Activated CD8-positive, alpha-beta memory T cell treated with anti-CD3 and anti-CD28 coated beads for 1 hour (primary cell): ENCODE data around the gene GPC6.

Source experiments
- DNase-seq, 2 donors: peaks; one replicate each; pipeline ENCODE4 v3.0.0-alpha.2; 2020; ENCODE audit warnings: low read depth in 1 of 2; ENCODE audit errors: extremely low read depth in 1 of 2

The GPC6 gene

DNA sequence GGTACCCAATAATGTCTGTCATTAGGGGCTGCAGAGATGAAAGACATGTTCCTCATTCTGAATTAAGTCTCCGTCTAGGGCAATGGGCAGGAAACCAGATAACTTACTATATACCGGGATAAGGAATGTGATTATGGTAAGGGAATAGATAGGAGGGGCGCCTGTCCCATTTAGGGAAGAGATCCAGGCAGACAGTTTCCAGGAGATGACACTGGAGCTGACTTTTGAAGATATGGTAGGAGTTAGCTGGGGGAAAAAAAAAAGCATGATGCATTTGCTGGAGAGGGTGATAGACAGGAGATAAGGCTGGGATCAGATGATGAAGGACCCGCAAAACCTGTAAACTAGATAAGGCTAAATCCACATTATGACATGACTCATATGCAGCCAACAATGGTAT, 912.2 kb downstream of the GPC6 start:
- DNase-seq = no peak

DNA sequence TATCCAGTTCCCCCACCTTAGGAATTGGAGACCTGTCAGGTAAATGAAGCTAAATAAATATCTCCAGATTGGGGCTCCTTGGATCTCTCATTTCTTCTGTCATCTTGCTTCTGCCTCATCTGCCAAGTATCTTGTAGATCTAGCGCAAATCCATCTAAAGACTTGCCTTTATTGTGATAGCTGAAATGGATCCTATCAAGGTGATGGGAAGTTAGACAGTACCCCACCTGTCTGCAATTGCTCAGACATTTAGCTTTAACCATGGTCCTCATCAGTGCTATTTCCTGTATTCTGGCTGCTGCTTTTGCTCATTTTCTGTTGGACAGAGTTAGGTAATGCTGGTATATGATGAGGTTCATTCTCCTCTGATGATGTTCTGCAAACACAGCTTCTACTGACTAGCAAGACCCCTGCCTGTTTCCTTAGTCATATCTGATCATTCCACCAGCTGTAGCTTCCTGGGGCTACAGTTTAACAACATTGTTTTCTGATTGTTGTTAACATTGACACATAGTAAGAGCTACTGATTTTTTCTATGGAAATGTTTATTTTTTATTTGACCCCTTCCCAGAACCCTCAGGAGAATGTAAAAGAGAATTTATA, 912.9 kb downstream of the GPC6 start:
- DNase-seq = no peak

DNA sequence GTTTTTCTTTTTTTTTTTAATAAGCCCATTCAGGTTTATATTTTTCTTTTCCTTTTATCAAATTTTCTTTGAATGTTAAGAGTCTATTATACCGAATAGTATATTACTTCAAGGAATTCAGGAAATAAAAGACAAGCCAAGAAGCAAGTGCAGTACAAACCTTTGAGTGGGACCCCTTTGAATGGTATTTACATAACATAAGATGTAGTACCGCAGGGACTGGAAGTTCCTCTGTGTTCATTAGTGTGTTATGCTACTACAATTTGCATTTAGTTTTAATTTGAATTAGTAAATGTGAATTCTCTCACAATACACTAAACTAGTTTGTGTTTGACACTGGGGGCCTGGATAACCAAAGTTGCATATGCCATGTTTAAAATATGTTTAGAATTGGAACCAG, 913.4 kb downstream of the GPC6 start:
- no peak for DNase-seq

DNA sequence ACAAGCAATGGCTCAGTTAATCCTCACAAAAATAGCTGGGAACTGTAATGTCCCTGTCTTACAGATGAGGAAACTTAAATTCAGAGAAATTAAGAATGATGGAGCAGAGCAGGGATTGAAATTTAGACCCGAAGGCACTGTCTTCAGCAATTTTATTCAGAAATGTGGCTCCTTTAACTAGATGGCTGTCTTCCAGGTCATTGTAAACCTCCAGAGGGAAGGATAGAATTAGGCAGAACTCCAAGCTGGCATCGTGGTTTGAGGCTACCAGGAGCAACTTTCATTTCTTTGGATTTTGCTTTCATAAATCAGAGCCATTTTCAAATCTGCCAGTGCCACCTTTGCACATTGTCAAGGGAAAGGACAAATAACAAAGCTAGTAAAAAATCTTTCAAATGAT, 913.9 kb downstream of the GPC6 start:
- no peak for DNase-seq

DNA sequence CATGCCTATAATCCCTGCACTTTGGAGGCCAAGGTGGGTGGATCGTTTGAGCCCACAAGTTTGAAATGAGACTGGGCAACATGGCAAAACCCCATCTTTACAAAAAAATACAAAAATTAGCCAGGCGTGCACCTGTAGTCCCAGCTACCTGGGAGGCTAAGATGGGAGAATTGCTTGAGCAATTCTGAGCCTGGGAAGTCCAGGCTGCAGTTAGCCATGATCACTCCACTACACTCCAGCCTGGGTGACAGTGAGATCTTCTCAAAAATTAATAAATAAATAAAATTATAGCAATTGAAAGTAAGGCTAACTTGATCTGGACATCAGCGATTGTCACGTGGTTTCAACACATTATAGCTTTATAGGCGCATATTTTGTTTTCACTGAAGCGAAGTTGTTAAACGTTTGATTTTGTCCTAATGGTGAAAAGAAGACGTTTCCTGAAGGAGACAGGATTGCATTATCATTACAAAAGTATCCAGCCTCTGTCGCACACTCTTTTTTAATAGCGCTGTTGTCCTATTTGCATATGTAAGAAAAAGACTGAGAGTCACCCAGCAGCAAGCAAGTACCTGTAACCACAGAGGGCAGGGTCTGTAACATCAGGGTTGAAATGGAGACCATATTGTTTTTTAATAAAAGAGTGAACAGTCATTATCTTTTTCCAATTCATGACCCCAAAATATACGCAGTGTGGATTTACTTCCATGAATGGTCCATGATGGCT, 917.2 kb downstream of the GPC6 start:
- DNase-seq = no peak

DNA sequence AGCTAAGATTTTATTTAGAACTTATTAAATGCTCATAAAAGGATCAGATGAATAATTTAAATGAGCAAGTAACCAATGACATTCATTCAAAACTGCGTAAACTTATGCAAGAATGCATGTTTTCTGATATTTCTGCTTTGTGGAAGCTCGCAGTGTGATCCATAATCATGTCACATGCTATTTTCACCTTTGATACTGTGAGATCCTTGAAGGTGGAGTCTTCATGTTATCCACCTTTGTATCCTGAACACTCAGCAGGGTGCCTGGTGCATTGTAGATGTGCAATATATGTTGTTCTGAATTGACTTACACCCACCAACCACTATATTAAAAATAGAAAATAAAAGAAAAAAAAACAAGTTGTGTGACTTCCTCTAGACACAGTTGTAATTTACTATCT, 919.4 kb downstream of the GPC6 start:
- no peak for DNase-seq

DNA sequence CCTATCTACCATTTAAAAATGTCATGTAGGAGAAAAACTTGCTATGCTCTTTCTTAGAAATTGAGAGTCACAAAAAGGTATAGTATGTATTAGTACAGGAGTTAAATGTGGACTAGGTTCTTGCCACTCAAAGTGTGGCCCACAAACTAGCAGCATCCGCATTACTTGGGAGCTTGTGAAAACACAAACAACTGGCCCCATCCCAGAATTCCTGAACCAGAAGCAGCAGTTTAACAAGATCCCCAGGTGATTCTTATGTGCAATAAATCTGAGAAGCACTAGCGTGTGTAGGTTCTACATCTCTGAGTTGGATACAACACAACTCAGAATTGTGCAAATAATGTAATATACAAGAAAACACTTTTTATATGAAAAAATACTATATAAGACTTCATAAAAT, 927.0 kb downstream of the GPC6 start:
- no peak for DNase-seq

DNA sequence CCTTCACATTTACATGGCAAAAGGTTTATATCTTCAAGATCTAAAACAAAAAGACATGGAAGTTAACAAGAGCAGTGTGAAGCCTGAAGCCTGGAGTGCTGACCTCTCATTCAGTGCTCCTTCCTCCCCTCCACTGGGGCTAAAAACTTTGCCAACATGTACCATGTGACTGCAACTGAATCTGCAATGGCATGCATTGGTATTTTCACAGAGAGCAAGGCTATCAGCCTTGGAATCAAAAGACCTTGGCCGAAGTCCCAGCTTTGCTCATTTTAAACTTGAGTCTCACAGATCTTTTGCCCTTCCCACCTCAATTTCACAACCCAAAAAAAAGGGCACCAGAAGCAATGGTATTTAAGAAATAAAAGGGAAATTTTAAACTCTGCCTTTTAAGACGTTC, 927.8 kb downstream of the GPC6 start:
- DNase-seq = no peak

DNA sequence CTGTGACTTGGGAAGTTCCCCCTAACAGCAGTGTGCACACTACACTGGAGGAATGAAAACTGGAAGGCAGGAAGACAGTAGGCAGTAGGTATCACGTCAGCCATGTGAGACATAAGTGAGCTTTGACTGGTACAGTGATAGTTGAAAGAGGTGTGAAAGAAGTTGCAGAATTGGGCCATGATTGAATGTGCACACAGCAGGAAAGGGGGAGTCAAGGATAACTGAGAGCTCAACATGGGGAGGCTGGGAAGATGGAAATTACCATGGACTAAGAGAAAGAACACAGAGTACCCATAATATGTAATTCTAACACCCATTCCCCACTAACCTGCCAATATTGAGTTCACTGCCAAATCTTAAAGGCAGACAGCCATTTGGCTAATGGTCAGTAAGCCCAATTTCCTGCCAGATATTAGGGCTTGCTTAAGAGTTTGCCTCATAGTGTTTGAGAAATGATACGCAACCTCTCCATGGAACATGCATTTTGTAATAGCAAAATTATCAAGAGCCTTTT, 931.2 kb downstream of the GPC6 start:
- DNase-seq = no peak

DNA sequence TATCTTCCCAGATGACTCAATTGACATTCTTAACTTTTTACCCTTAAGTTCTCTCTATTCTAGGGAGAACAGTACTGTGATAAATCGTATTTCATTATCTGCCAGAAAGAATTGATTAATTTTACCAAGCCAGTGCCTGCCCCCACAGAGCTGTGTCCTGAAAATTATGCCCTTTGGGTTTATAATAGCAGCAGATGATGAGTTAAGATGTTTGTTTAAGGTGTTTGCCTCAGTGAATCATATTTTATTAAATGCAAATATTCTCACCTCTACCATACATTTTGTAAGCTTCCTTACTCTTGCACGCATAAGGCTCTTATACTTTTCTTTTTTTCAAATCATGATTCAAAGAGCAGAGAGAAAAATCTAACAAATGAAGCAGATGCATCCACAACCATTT, 934.3 kb downstream of the GPC6 start:
- no peak for DNase-seq

- DNase-seq = no peak
Measured at GRCh38 chr13:94162289-94162688, 935.7 kb downstream of the GPC6 start.

GRCh38 chr13:94163535-94163934, 936.9 kb downstream of the GPC6 start:
- DNase-seq = no peak

- DNase-seq = no peak
Measured at GRCh38 chr13:94168783-94169453, 942.3 kb downstream of the GPC6 start.

DNA sequence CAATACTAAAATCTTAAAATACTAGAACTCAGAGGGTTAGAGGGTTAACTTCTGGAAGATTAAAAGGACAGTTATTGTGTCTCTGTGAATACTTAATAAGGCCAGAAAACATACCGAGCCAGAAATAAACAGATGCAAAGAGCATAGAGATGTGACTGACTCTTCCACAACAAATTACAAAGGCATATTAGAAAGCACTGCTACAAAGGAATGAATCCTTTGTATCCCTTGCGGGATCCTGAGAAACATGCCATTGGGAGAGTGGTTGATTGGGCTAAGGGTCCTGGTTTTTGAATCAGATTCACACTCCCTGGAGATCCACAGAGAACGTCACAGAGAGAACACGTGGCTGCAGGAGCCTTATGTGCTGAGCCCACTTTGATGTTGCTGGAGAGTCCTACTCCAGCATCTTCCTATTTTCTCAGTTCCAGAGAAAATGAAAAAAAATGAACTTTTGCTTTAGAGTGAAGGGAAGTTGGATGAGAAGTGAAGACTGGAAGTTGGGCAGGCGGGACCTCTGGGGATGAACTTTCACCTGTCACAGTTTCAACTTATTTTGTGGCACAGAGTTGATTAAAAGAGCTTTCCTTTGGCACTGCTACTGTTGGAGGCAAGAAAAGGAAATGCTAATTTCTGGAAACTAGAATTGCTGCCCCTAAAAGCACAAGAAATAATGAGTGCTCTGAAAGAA, 943.0 kb downstream of the GPC6 start:
- DNase-seq = no peak

GRCh38 chr13:94170145-94170571, 943.6 kb downstream of the GPC6 start:
- no peak for DNase-seq

DNA sequence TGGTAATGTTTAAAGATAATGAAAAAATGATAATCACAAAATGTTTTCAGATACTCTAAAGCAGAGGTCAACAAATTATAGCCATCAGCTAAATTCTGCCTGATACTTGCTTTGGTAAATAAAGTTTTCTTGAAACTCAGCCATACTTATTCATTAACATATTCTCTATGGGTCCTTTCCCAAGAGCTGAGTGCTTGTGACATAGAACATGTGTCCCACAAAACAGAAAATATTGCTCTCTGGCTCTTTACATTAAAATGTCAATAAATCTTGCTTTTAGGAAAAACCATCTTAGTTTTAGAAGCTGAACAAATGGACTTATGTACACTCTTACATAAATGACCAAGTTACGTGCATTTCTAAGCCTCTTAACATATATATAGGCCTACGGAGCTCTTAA, 945.8 kb downstream of the GPC6 start:
- DNase-seq = no peak

- no peak for DNase-seq
Measured at GRCh38 chr13:94173312-94173854, 946.8 kb downstream of the GPC6 start.

- DNase-seq = no peak
Measured at GRCh38 chr13:94174009-94174408, 947.4 kb downstream of the GPC6 start.

- DNase-seq = no peak
Measured at GRCh38 chr13:94175076-94175475, 948.5 kb downstream of the GPC6 start.

- DNase-seq = no peak
Measured at GRCh38 chr13:94176561-94176960, 950.0 kb downstream of the GPC6 start.

DNA sequence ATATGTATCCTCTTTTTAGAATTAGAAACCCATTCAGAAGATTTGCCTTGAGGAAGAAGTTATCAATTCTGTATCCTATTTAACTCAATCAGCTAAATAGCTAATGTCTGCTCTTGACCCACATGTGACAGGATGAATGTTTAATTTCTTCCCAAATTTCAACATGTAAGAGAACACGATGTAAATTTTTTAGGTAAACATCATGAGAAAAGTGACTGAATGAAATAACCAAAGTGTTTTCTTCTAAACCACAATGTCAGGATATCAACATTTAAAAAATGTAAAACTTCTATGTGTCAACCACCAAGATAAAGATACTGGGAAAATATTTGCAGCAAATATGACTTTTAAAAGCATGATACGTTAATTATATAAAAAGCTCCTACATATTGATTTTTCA, 950.4 kb downstream of the GPC6 start:
- DNase-seq = no peak
